K562 (cell line): ENCODE results near the gene PM20D2. TPM values are rescaled to one million over a fixed set of nuclear protein-coding genes. Genes with fewer than 3 reads are reported as not detected.

Experiments used
- ATAC-seq: fragments of 200-7000 bp; cut with Tn5 transposase; 3 replicates; pipeline ENCODE4 v1.9.1; 2020; ENCODE audit warnings: moderate library complexity
- BruUV-seq: library from RNA; stranded (reverse); fragments of 400-500 nt; replicated peaks from 2 replicates; lab custom pipeline; 2021; lab: Mats Ljungman, UMichigan
- CTCF ChIA-PET: fragments of 300-600 bp; formaldehyde crosslinking; extraction: SDS; loops from one replicate; lab custom pipeline; 2021; ENCODE audit warnings: low intra/inter-chr PET ratio; lab: Yijun Ruan, JAX
- POLR2A ChIA-PET: fragments of 300-600, 350-650 bp; sonication (Branson Sonifier 250); formaldehyde crosslinking; extraction: SDS; loops from one replicate; lab custom pipeline; 2021; ENCODE audit warnings: antibody characterized with exemption, inconsistent platforms; lab: Yijun Ruan, JAX
- DNase-seq, 4 experiments: peaks; one replicate each; pipeline versions ENCODE4 v3.0.0 to v3.0.0-alpha.2; 2011 to 2018; ENCODE audit warnings: low spot score in 3 of 4, mixed read lengths in 3 of 4; ENCODE audit errors: extremely low read depth in 1 of 4
- FAIRE-seq: peaks from 2 replicates; lab custom pipeline; 2011; peaks lifted over from hg19 to GRCh38; lab: Jason Lieb, UNC
- H2AFZ ChIP-seq: 2 replicates; pipeline ENCODE4 v1.6.0; 2011; ENCODE audit warnings: low read depth, low read length, control low read depth, inconsistent platforms
- H3K27ac ChIP-seq: fragments of 200-600 bp; 3 replicates; pipeline ENCODE4 v1.8.0; 2011; ENCODE audit warnings: low read depth, mild to moderate bottlenecking, control low read depth, inconsistent platforms, low read length, moderate library complexity, mixed read lengths; ENCODE audit errors: extremely low read depth
- H3K27me3 ChIP-seq, 2 experiments: fragments of 300-600 bp in 1 of 2; 2 replicates in 1 of 2; 3 replicates in 1 of 2; pipeline versions ENCODE4 v1.6.0 to v1.8.0; 2011; ENCODE audit warnings: inconsistent platforms in 2 of 2, low read length in 2 of 2, mild to moderate bottlenecking in 1 of 2, mixed read lengths in 1 of 2, moderate library complexity in 1 of 2; ENCODE audit not compliant: control insufficient read depth in 2 of 2, insufficient read depth in 2 of 2
- H3K36me3 ChIP-seq: fragments of 300-600 bp; 3 replicates; pipeline ENCODE4 v1.8.0; 2011; ENCODE audit warnings: mild to moderate bottlenecking, low read length, inconsistent platforms; ENCODE audit not compliant: control insufficient read depth, insufficient read depth
- H3K4me1 ChIP-seq, 2 experiments: fragments of 200-600 bp in 1 of 2; replicated peaks in 1 of 2; 2 replicates in 1 of 2; 3 replicates in 1 of 2; pipeline versions ENCODE4 v1.5.1 to v1.8.0; 2011; ENCODE audit warnings: inconsistent platforms in 2 of 2, low read length in 2 of 2, mild to moderate bottlenecking in 1 of 2, mixed read lengths in 1 of 2, moderate library complexity in 1 of 2; ENCODE audit not compliant: control insufficient read depth in 2 of 2, insufficient read depth in 2 of 2
- H3K4me2 ChIP-seq: 2 replicates; pipeline ENCODE4 v1.6.1; 2011; ENCODE audit warnings: low read length, control low read depth, inconsistent platforms, mixed read lengths; ENCODE audit not compliant: insufficient read depth
- H3K4me3 ChIP-seq: fragments of 200-600 bp; sonication (generic), shearing (Covaris generic); 2 replicates; pipeline ENCODE4 v1.5.1; 2016; ENCODE audit warnings: control low read depth, inconsistent platforms
- H3K79me2 ChIP-seq: fragments of 200-600 bp; 3 replicates; pipeline ENCODE4 v1.8.0; 2011; ENCODE audit warnings: low read length, inconsistent platforms; ENCODE audit not compliant: control insufficient read depth, insufficient read depth
- H3K9ac ChIP-seq, 2 experiments: 2 replicates each; pipeline versions ENCODE4 v1.6.0 to v1.6.1; 2011; ENCODE audit warnings: low read depth in 2 of 2, low read length in 2 of 2, control low read depth in 1 of 2, inconsistent platforms in 1 of 2, mild to moderate bottlenecking in 1 of 2, mixed read lengths in 1 of 2; ENCODE audit not compliant: insufficient read depth in 1 of 2
- H3K9me1 ChIP-seq: one replicate; pipeline ENCODE4 v1.6.0; 2011; ENCODE audit warnings: inconsistent platforms, mild to moderate bottlenecking, low read length, moderate library complexity; ENCODE audit not compliant: control insufficient read depth, insufficient read depth
- H3K9me3 ChIP-seq: replicated peaks from 2 replicates; pipeline ENCODE4 v1.5.1; 2011; ENCODE audit warnings: low read depth, low read length, inconsistent platforms; ENCODE audit not compliant: control insufficient read depth, insufficient read depth
- H4K20me1 ChIP-seq: replicated peaks from 2 replicates; pipeline ENCODE4 v1.6.1; 2011; ENCODE audit warnings: low read length, inconsistent platforms, mixed read lengths; ENCODE audit not compliant: control insufficient read depth, insufficient read depth
- CCNT2 ChIP-seq: IDR thresholded peaks from 2 replicates; pipeline ENCODE4 v1.6.1; 2011; ENCODE audit warnings: borderline replicate concordance, low read depth, mild to moderate bottlenecking, moderate library complexity, mixed read lengths, low read length; ENCODE audit not compliant: insufficient read length; ENCODE audit errors: extremely low read depth
- CHD4 ChIP-seq: fragments of 200-600 bp; sonication (generic); IDR thresholded peaks from 3 replicates; pipeline ENCODE4 v1.6.1; 2012; ENCODE audit warnings: low read depth, mild to moderate bottlenecking, mixed read lengths, low read length, inconsistent platforms; ENCODE audit not compliant: insufficient read depth, insufficient replicate concordance, poor library complexity, severe bottlenecking
- MBD2 ChIP-seq: sonication (generic); IDR thresholded peaks from 2 replicates; pipeline ENCODE4 v1.6.1; 2016; ENCODE audit warnings: low read depth, borderline replicate concordance
- NEUROD1 ChIP-seq: fragments of 150-350 bp; IDR thresholded peaks from 2 replicates; pipeline ENCODE4 v1.6.1; 2014; ENCODE audit warnings: borderline replicate concordance, low read length, low read depth; ENCODE audit not compliant: partially characterized antibody
- POLR2B ChIP-seq: fragments of 450-650 bp; IDR thresholded peaks from 2 replicates; pipeline ENCODE4 v1.6.1; 2018; ENCODE audit warnings: low read depth; ENCODE audit not compliant: partially characterized antibody
- TCFL5 ChIP-seq: fragments of 250-450 bp; sonication (Bioruptor Pico); conservative IDR thresholded peaks from 2 replicates; pipeline ENCODE4 v1.6.1; 2021; ENCODE audit warnings: mild to moderate bottlenecking, moderate library complexity, matching md5 sums
- ZNF224 ChIP-seq: sonication (generic); formaldehyde crosslinking; IDR thresholded peaks from 2 replicates; pipeline ENCODE4 v1.8.0; 2022; ENCODE audit warnings: mild to moderate bottlenecking, missing genetic modification reagents
- WGBS: fragments of 100-300 bp; shearing (Covaris generic); methylation state at CpG from one replicate; pipeline ENCODE4 v1.1.6; 2016; ENCODE audit warnings: low coverage, mixed read lengths; ENCODE audit not compliant: insufficient coverage; ENCODE audit errors: missing lambda C conversion rate; 5-methylcytosine and 5-hydroxymethylcytosine counted together
- in situ Hi-C: fragments of 300-500 bp; cut with MboI; formaldehyde crosslinking; loops from 4 replicates; pipeline ENCODE4 v1.15.0; 2018; ENCODE audit warnings: inconsistent platforms, mixed read lengths
- intact Hi-C: fragments of 100-400 bp; cut with micrococcal nuclease; formaldehyde crosslinking; loops from 2 replicates; pipeline ENCODE4 v1.14.2; 2022
- polyA plus RNA-seq, 8 experiments: library from polyadenylated mRNA; depleted of rRNA in 4 of 8; stranded (reverse) in 5 of 8; unstranded in 3 of 8; fragments of >200 nt; fragmentation: Nextera tagmentation in 2 of 8; fragmentation: Illumina TruSeq in 1 of 8; extraction: Ambion mirVana in 2 of 8; extraction: Trizol in 1 of 8; gene quantifications; 2 replicates each; pipeline versions ENCODE4 v1.2.1 to v1.2.3, GENCODE V29; 2011 to 2014; ENCODE audit warnings: inconsistent platforms in 1 of 8, missing spikeins in 1 of 8
- total RNA-seq, 7 experiments: library from RNA; depleted of rRNA in 6 of 7; stranded (reverse); fragments of >200 nt in 6 of 7; fragmentation: Illumina TruSeq in 2 of 7; extraction: Trizol in 2 of 7; gene quantifications; 2 replicates each; pipeline versions ENCODE4 v1.2.1 to v1.2.3, GENCODE V29; 2011 to 2021; ENCODE audit warnings: low replicate concordance in 1 of 7
- TF ChIP-seq, protein P1 (sequence below), 2 experiments: fragments of 450-650 bp in 1 of 2; sonication (generic) in 1 of 2; formaldehyde crosslinking; conservative IDR thresholded peaks; 2 replicates each; pipeline versions ENCODE4 v1.4.0 to v1.8.1; 2020 to 2022; ENCODE audit warnings: mild to moderate bottlenecking in 1 of 2, missing genetic modification reagents in 1 of 2

Gene PM20D2
- total and polyA plus RNA-seq, 9 of the 15 experiments (the other 6 are each of a cell fraction or from before 2014, with no cell fraction given), result 0.30 to 2.6 (median 1.00) TPM

- H3K36me3 ChIP-seq, result no peaks in the 10 kb centered on the region
Observed at GRCh38 chr6:89197141-89197540, 51.3 kb downstream of the PM20D2 start.

DNA sequence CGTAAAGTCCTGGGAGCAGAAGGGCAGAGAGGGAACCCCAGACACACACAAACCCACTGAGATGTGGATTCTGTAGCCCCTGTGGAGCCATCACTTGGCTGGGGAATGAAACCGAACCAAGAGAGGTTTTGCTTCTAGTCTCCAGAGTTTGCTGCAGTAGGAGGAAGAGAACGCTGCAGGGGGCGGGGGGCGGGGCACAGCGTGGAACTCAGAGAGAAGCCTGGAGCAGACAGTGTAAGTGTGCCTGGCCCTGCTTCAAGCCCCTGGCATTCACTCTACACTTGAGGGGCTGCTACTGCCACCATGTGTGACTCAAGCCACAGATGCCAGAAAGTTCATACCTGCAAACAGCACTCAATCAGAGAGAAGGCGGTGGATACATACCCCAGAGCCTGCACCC, 52.4 kb downstream of the PM20D2 start:
- ChIA-PET CTCF (no interaction called here), POLR2A (no interaction called here)
- ATAC-seq (no peak), FAIRE-seq (no peak), DNase-seq (no peak)
- TF ChIP-seq NEUROD1 (no peak), CCNT2 (no peak), ZNF224 (no peak), TCFL5 (no peak)
- BruUV-seq, result no TSS peak
- in situ Hi-C loops, result no loop called here
- Histone ChIP-seq H3K4me3 (no peak overlapping the region), H3K4me2 (no peak overlapping the region), H3K9ac (no peak overlapping the region), H3K4me1 (no peaks in the 10 kb centered on the region), H2AFZ (no peak overlapping the region), H4K20me1 (no peaks in the 10 kb centered on the region), H3K9me1 (no peaks in the 10 kb centered on the region), H3K9me3 (no peaks in the 10 kb centered on the region), H3K36me3 (no peaks in the 10 kb centered on the region), H3K79me2 (no peaks in the 10 kb centered on the region), H3K27ac (no peak overlapping the region), H3K27me3 (peaks cover 5 to 21% of the 10 kb centered on the region in 2 experiments; a peak in 4 of 5 replicates)
- 2% methylated on average over 7 of the region's 7 CpGs for WGBS
- intact Hi-C loops, result no loop called here

More at GRCh38 chr6:89197141-89197540, 51.3 kb downstream of the PM20D2 start:
- no peak overlapping the region for H3K9ac ChIP-seq
- CTCF ChIA-PET, result no interaction called here
- in situ Hi-C loops (no loop called here), intact Hi-C loops (no loop called here)
- TF ChIP-seq MBD2 (no peak), CHD4 (no peak), POLR2B (no peak)
- TF ChIP-seq, protein P1, sequence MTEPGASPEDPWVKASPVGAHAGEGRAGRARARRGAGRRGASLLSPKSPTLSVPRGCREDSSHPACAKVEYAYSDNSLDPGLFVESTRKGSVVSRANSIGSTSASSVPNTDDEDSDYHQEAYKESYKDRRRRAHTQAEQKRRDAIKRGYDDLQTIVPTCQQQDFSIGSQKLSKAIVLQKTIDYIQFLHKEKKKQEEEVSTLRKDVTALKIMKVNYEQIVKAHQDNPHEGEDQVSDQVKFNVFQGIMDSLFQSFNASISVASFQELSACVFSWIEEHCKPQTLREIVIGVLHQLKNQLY (CRISPR knock-in tag; conservative IDR thresholded peaks at IDR 0.05), result no peak
- 2% methylated on average over 4 of the region's 4 CpGs for WGBS
- no peak overlapping the region for H3K27ac ChIP-seq
- no peaks in the 10 kb centered on the region for H4K20me1 ChIP-seq
- H3K9me3 ChIP-seq, result no peaks in the 10 kb centered on the region
- H2AFZ ChIP-seq, result no peak overlapping the region
- DNase-seq (no peak), FAIRE-seq (no peak), ATAC-seq (no peak)
- H3K4me3 ChIP-seq, result no peak overlapping the region
- H3K79me2 ChIP-seq, result no peaks in the 10 kb centered on the region
- no peak overlapping the region for H3K4me2 ChIP-seq
- POLR2A ChIA-PET, result no interaction called here
- no TSS peak for BruUV-seq
- H3K4me1 ChIP-seq, result no peaks in the 10 kb centered on the region
- no peaks in the 10 kb centered on the region for H3K9me1 ChIP-seq
- peaks cover 9 to 22% of the 10 kb centered on the region in 2 experiments; a peak in 4 of 5 replicates for H3K27me3 ChIP-seq
